OCI-LY3 (cell line): Measurements from ENCODE around the gene ATP10A.
"Not testable (repeated sequence)": the region's sequence is repeated elsewhere in the genome, so short reads cannot be mapped to it uniquely, and the experiment has no call there.

Experiments
- H2AFZ ChIP-seq: fragments of 200-600, 300-600 bp; shearing (Covaris generic); 2 replicates; pipeline ENCODE4 v1.6.0; 2014; ENCODE audit warnings: antibody characterized with exemption, low read depth, low read length
- H3K27ac ChIP-seq: fragments of 200-600, 300-600 bp; sonication (generic); 2 replicates; pipeline ENCODE4 v1.5.1; 2014; ENCODE audit warnings: mild to moderate bottlenecking, low read length, moderate library complexity, mixed read lengths
- H3K27me3 ChIP-seq: fragments of 200-600, 300-600 bp; sonication (generic); 2 replicates; pipeline ENCODE4 v1.6.1; 2014; ENCODE audit warnings: low read depth, low read length, mixed read lengths
- H3K36me3 ChIP-seq: fragments of 200-600, 300-600 bp; sonication (generic); replicated peaks from 2 replicates; pipeline ENCODE3; 2014; ENCODE audit warnings: low read depth, low read length, mixed read lengths
- H3K4me1 ChIP-seq: fragments of 300-600, 200-600 bp; sonication (generic); 2 replicates; pipeline ENCODE4 v1.6.1; 2014; ENCODE audit warnings: low read length, mixed read lengths
- H3K4me2 ChIP-seq: fragments of 200-600, 300-600 bp; sonication (generic); 2 replicates; pipeline ENCODE4 v1.6.1; 2014; ENCODE audit warnings: low read length, mixed read lengths
- H3K4me3 ChIP-seq: fragments of 300-600, 200-600 bp; sonication (generic); 2 replicates; pipeline ENCODE4 v1.5.1; 2014; ENCODE audit warnings: antibody characterized with exemption, mild to moderate bottlenecking, low read length, moderate library complexity
- H3K79me2 ChIP-seq: fragments of 300-600, 200-600 bp; shearing (Covaris generic); 2 replicates; pipeline ENCODE4 v1.6.1; 2014; ENCODE audit warnings: mild to moderate bottlenecking, low read length, mixed read lengths
- H3K9ac ChIP-seq: fragments of 300-600, 200-600 bp; shearing (Covaris generic); 2 replicates; pipeline ENCODE4 v1.6.0; 2014; ENCODE audit warnings: mild to moderate bottlenecking, low read length, moderate library complexity
- H3K9me3 ChIP-seq: fragments of 200-600, 300-600 bp; shearing (Covaris generic); 2 replicates; pipeline ENCODE4 v1.6.1; 2014; ENCODE audit warnings: low read length, mixed read lengths; ENCODE audit not compliant: insufficient read depth
- H4K20me1 ChIP-seq: fragments of 200-600, 300-600 bp; sonication (generic); 2 replicates; pipeline ENCODE4 v1.6.1; 2016; ENCODE audit warnings: low read length, mixed read lengths; ENCODE audit not compliant: insufficient read depth
- EZH2phosphoT487 ChIP-seq: fragments of 200-600 bp; shearing (Covaris generic); IDR thresholded peaks from 2 replicates; pipeline ENCODE4 v1.6.1; 2018; ENCODE audit warnings: antibody characterized with exemption, mixed run types, low read depth
- TF ChIP-seq, protein P1 (sequence below): fragments of 200-600, 300-600 bp; sonication (generic); IDR thresholded peaks from 2 replicates; pipeline ENCODE4 v1.5.1; 2014; ENCODE audit warnings: antibody characterized with exemption, low read length, low read depth

The ATP10A gene

DNA sequence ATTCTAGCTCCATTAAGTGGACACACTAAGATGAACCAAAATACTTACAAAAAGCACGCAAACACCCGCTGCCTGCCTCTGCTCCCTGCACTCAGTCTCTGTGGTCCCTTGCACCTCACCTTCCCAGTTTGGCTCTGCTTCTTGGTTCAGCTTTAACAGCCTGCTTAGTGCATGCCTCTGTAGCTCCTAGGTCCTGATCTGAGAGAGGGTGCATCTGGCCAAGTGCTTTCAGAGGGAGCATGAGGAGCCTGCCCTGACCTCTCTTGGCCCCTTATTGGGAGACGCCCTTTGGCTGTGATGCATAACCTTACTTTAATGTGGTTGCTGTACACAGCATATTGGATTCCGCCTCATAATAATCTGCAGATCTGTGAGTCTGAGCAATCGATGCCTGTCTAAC lies 21.2 kb upstream of the ATP10A start:
- Histone ChIP-seq H2AFZ (no peak overlapping the region), H3K9ac (no peak overlapping the region), H3K4me3 (no peak overlapping the region), H3K36me3 (no peaks in the 10 kb centered on the region), H3K9me3 (no peaks in the 10 kb centered on the region), H3K4me2 (no peak overlapping the region), H3K79me2 (no peaks in the 10 kb centered on the region), H3K4me1 (no peaks in the 10 kb centered on the region), H4K20me1 (no peaks in the 10 kb centered on the region), H3K27me3 (no peaks in the 10 kb centered on the region), H3K27ac (no peak overlapping the region)
- TF ChIP-seq, protein P1, sequence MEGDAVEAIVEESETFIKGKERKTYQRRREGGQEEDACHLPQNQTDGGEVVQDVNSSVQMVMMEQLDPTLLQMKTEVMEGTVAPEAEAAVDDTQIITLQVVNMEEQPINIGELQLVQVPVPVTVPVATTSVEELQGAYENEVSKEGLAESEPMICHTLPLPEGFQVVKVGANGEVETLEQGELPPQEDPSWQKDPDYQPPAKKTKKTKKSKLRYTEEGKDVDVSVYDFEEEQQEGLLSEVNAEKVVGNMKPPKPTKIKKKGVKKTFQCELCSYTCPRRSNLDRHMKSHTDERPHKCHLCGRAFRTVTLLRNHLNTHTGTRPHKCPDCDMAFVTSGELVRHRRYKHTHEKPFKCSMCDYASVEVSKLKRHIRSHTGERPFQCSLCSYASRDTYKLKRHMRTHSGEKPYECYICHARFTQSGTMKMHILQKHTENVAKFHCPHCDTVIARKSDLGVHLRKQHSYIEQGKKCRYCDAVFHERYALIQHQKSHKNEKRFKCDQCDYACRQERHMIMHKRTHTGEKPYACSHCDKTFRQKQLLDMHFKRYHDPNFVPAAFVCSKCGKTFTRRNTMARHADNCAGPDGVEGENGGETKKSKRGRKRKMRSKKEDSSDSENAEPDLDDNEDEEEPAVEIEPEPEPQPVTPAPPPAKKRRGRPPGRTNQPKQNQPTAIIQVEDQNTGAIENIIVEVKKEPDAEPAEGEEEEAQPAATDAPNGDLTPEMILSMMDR, result no peak
- no peak for TF ChIP-seq EZH2phosphoT487

DNA sequence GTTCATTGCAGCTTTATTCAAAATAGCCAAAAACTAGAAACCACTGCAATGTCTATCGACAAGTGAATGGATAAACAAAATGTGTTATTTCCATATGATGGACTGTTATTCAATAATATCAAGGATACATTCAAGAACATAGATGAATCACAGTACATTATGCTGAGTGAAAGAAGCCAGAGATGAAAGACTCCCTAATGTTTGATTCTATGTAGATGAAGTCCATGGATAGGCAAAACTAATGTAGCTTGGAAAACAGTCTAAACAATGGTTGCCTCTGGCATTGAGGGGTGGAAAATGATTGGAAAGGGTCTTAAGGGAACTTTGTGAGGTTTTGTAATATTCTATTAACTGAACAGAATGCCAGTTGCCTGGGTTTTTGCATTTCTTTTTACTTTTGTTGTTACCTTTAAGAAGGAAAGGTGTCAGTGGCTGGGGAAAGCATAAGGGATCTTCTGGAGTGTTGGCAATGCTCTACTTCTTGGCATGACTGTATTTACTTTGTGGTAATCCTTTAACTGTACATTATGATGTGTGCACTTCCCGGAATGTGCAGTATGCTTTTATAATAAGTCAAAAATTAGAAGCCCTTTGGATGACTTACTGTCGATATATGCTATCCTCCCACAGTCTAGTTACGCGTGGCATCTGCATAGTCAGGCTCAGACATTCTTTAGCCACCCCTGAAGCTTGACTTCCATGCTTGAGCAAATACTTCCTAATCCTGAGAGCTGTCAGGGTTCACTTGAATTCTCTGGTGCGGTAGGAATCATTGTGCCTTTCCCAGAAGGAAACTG lies 20.5 kb upstream of the ATP10A start:
- no peak overlapping the region for H3K4me2 ChIP-seq
- H2AFZ ChIP-seq, result no peak overlapping the region
- no peak overlapping the region for H3K27ac ChIP-seq
- no peaks in the 10 kb centered on the region for H4K20me1 ChIP-seq
- no peaks in the 10 kb centered on the region for H3K4me1 ChIP-seq
- TF ChIP-seq, protein P1, result no peak
- no peak for TF ChIP-seq EZH2phosphoT487
- H3K4me3 ChIP-seq, result no peak overlapping the region
- H3K9ac ChIP-seq, result no peak overlapping the region
- H3K9me3 ChIP-seq, result no peaks in the 10 kb centered on the region
- H3K36me3 ChIP-seq, result no peaks in the 10 kb centered on the region
- H3K27me3 ChIP-seq, result no peaks in the 10 kb centered on the region
- H3K79me2 ChIP-seq, result no peaks in the 10 kb centered on the region

DNA sequence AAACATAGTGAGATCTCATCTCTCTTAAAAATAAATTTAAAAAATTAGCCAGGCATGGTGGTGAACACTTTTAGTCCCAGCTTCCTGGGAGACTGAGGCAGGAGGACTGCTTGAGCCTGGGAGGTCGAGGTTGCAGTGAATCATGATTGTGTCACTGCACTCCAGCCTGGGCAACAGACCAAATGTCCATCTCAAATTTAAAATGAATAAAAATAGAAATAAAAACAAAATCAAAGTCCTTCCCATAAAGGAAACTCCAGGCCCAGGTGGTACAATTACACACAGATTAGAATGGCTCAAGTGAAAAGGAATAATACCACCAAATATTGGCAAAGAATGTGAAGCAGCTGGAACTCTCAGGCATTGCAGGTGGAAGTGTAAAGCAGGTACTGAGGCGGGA lies 19.3 kb upstream of the ATP10A start:
- H3K4me3 ChIP-seq, result no peak overlapping the region
- no peaks in the 10 kb centered on the region for H3K4me1 ChIP-seq
- H3K4me2 ChIP-seq, result no peak overlapping the region
- no peaks in the 10 kb centered on the region for H3K36me3 ChIP-seq
- H3K27me3 ChIP-seq, result no peaks in the 10 kb centered on the region
- H4K20me1 ChIP-seq, result no peaks in the 10 kb centered on the region
- TF ChIP-seq, protein P1, result no peak
- TF ChIP-seq EZH2phosphoT487, result no peak
- no peaks in the 10 kb centered on the region for H3K79me2 ChIP-seq
- no peak overlapping the region for H3K27ac ChIP-seq
- no peaks in the 10 kb centered on the region for H3K9me3 ChIP-seq
- no peak overlapping the region for H3K9ac ChIP-seq
- no peak overlapping the region for H2AFZ ChIP-seq

DNA sequence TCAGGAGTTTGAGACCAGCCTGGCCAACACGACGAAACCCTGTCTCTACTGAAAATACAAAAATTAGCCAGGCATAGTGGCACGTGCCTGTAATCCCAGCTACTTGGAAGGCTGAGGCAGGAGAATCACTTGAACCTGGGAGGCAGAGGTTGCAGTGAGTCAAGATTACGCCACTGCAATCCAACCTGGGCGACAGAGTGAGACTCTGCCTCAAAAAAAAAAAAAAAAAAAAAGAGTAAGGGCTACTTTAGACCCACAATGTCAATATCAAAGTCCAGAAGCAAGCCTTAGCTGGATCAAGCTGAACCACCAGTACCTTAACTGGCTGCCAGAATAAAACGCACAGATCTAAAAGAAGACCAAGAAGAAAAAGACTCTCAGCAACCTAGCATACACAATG lies 17.8 kb upstream of the ATP10A start:
- H3K9ac ChIP-seq, H3K4me3 ChIP-seq, H3K27me3 ChIP-seq, H3K36me3 ChIP-seq, H3K27ac ChIP-seq, H3K4me2 ChIP-seq, H3K9me3 ChIP-seq, H3K79me2 ChIP-seq, H4K20me1 ChIP-seq, H2AFZ ChIP-seq, H3K4me1 ChIP-seq: not testable (repeated sequence)
